Endothelial cell of coronary artery (primary cell): ENCODE data around the gene HSD17B11. TPM values are rescaled to one million over a fixed set of nuclear protein-coding genes. Genes with fewer than 3 reads are reported as not detected.

Experiments
- total RNA-seq: library from RNA; depleted of rRNA; stranded (reverse); fragments of >200 nt; gene quantifications from 2 replicates; pipeline ENCODE4 v1.2.3, GENCODE V29; 2014

HSD17B11 gene, protein sequence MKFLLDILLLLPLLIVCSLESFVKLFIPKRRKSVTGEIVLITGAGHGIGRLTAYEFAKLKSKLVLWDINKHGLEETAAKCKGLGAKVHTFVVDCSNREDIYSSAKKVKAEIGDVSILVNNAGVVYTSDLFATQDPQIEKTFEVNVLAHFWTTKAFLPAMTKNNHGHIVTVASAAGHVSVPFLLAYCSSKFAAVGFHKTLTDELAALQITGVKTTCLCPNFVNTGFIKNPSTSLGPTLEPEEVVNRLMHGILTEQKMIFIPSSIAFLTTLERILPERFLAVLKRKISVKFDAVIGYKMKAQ
- 22.7 and 25.7 TPM in 2 replicates for total RNA-seq

GRCh38 chr4:87390891-87391575, at the start of gene HSD17B11:
Gene HSD17B11 (minus strand): TSS chr4:87391188. CDS start chr4:87391070, 118 bp downstream.

DNA sequence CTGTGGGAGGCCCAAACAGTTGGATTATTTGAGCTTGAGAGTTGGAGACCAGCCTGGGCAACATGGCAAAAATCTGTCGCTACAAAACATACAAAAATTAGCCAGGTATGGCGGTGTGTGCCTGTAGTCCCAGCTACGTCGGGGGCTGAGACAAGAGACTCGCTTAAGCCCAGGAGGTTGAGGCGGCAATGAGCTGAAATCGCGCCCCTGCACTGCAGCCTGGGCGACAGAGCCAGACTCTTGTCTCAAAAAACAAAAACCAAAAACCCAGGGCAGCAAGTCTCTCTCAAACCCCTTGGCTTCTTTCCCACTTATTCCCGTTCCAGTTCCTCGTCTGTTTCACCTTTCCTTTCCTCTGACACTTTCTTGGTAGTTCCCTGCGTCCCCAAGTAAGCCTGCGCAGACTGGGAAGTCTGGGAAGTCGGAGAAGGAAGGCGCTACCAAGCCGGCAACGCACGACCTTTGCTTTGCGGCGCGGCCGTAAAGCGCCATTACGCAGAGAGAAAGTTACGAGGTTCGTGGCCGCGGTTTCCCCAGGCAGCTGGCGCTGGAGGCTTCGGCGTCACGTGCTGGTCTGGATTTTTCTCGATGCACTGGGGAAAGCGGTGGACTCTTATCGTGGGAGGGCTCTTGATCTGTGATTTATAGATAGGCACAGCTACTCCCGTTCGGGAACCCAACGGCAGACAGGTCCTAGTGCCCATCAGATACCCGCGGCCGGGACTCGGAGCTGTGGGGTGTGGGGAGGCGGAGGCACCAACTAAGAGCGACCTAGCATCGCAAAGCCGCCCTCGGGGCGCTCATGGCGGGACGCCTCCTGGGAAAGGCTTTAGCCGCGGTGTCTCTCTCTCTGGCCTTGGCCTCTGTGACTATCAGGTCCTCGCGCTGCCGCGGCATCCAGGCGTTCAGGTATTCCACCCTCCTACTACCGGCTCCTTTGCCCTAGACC, 31.4 kb upstream of the HSD17B11 start, which contains the start of gene NUDT9:
Gene NUDT9 (plus strand): TSS at position 470 of the 949 bp plus-strand sequence. CDS start 333 bp downstream, at position 803.

DNA sequence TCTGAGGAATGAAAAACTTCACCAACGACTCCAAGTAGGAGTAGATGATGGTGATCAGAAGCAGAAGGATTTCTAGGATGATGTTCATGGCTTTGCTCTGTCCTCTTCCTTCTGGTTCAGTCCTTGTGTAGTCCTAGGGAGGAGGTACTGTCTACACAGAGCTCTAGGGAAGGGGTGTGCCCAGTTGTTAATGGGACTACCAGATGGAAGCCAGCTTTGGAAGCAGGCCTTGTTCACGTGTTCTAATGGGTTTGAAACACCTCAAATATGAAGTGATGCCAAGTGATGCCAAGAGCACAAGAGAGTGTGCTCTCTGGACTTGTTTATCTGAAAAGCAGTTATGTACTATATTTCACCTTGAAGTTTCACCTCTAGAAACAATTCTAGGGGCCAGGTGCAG, 68.2 kb downstream of the HSD17B11 start, which contains the start of gene HSD17B13:
Gene HSD17B13 (minus strand): TSS at position 129 of the 400 bp plus-strand sequence. CDS start 41 bp downstream, at position 88.

Other genes starting within 250 kb of the HSD17B11 start
- 10.0 and 12.9 TPM in 2 replicates for gene KLHL8, start 170.6 kb downstream of the HSD17B11 start, total RNA-seq
- under 0.01 TPM in 1 of 2 replicates, not detected in the other for gene HSD17B13, start 68.3 kb downstream of the HSD17B11 start, total RNA-seq
- 15.7 and 25.1 TPM in 2 replicates for gene NUDT9, start 31.4 kb upstream of the HSD17B11 start, total RNA-seq
- gene SPARCL1, start 138.2 kb upstream of the HSD17B11 start, total RNA-seq, result 1.3 TPM in 1 of 2 replicates, not detected in the other
- gene DSPP, start 217.3 kb upstream of the HSD17B11 start, total RNA-seq, result not detected in 2 replicates